Left ventricle myocardium inferior (tissue), 1 donor: ENCODE measurements around the gene SLC38A3. TPM values are rescaled to one million over a fixed set of nuclear protein-coding genes. Genes with fewer than 3 reads are reported as not detected.
A peak's percentile ranks its signal among the peaks of the same experiment; 100 is the strongest.

ENCODE experiments used
- DNase-seq: peaks from one replicate; pipeline ENCODE4 v3.0.0-alpha.2; 2020
- H3K27ac ChIP-seq: fragments of 200-600 bp; replicated peaks from 2 replicates; pipeline ENCODE4 v1.8.0; 2021
- H3K27me3 ChIP-seq: fragments of 200-600 bp; 2 replicates; pipeline ENCODE4 v1.8.0; 2021; ENCODE audit warnings: low read depth
- H3K36me3 ChIP-seq: fragments of 200-600 bp; 2 replicates; pipeline ENCODE4 v1.8.0; 2021
- H3K4me1 ChIP-seq: fragments of 200-600 bp; 2 replicates; pipeline ENCODE4 v1.8.0; 2021
- H3K4me3 ChIP-seq: fragments of 200-600 bp; 2 replicates; pipeline ENCODE4 v1.8.0; 2021; ENCODE audit warnings: mild to moderate bottlenecking, moderate library complexity
- H3K9me3 ChIP-seq: fragments of 200-600 bp; replicated peaks from 2 replicates; pipeline ENCODE4 v1.8.0; 2021
- intact Hi-C: fragments of 100-400 bp; cut with micrococcal nuclease; formaldehyde crosslinking; loops from one replicate; pipeline ENCODE4 v1.11.0; 2022
- total RNA-seq: library from RNA; stranded (reverse); fragmentation: NEBNext Ultra II Directional; extraction: Animal tissue kit (Norgen Biotek cat#: 25700); gene quantifications from one replicate; pipeline ENCODE4 v1.2.1, GENCODE V29; 2021
- TF ChIP-seq, protein P1 (sequence below): fragments of 200-600 bp; IDR thresholded peaks from 2 replicates; pipeline ENCODE4 v1.8.0; 2021; ENCODE audit warnings: antibody characterized with exemption, mild to moderate bottlenecking, borderline replicate concordance
- donor health status: DM: no; HTN: yes; CAD: no; lungs with severe emphysema.

The SLC38A3 gene
- total RNA-seq, 1 donor from 2014 or later = 10.4 TPM

- DNase-seq = peak; percentile 69
Observed at GRCh38 chr3:50189274-50189673, 15.8 kb upstream of the SLC38A3 start.

GRCh38 chr3:50189989-50190388 lies 15.1 kb upstream of the SLC38A3 start:
- Histone ChIP-seq H3K27ac (no peak overlapping the region), H3K36me3 (no peaks in the 10 kb centered on the region), H3K4me1 (peaks cover 27% of the 10 kb centered on the region), H3K9me3 (no peaks in the 10 kb centered on the region), H3K4me3 (no peak overlapping the region), H3K27me3 (peaks cover 37% of the 10 kb centered on the region)
- no peak for DNase-seq
- intact Hi-C loops = loop anchor here (1.0 to 10.0 kb wide), 2 partner anchors 69 to 85 kb away; partner anchors contain the start of gene LSMEM2
- TF ChIP-seq, protein P1, sequence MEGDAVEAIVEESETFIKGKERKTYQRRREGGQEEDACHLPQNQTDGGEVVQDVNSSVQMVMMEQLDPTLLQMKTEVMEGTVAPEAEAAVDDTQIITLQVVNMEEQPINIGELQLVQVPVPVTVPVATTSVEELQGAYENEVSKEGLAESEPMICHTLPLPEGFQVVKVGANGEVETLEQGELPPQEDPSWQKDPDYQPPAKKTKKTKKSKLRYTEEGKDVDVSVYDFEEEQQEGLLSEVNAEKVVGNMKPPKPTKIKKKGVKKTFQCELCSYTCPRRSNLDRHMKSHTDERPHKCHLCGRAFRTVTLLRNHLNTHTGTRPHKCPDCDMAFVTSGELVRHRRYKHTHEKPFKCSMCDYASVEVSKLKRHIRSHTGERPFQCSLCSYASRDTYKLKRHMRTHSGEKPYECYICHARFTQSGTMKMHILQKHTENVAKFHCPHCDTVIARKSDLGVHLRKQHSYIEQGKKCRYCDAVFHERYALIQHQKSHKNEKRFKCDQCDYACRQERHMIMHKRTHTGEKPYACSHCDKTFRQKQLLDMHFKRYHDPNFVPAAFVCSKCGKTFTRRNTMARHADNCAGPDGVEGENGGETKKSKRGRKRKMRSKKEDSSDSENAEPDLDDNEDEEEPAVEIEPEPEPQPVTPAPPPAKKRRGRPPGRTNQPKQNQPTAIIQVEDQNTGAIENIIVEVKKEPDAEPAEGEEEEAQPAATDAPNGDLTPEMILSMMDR = no peak

More at GRCh38 chr3:50189274-50189673, 15.8 kb upstream of the SLC38A3 start:
- Histone ChIP-seq H3K4me3 (no peak overlapping the region), H3K36me3 (peaks cover 6% of the 10 kb centered on the region), H3K9me3 (no peaks in the 10 kb centered on the region), H3K4me1 (peaks cover 22% of the 10 kb centered on the region), H3K27me3 (peaks cover 30% of the 10 kb centered on the region), H3K27ac (no peak overlapping the region)
- intact Hi-C loops = loop anchor here (1.0 kb wide), 1 partner anchor 68 kb away; no protein-coding TSS in a partner anchor
- TF ChIP-seq, protein P1 = peak; percentile 86

- Histone ChIP-seq H3K36me3 (no peaks in the 10 kb centered on the region), H3K9me3 (no peaks in the 10 kb centered on the region), H3K4me3 (no peak within 1 kb of the TSS), H3K27me3 (peaks cover 48% of the 10 kb centered on the region), H3K27ac (no peak within 1 kb of the TSS), H3K4me1 (peaks cover 27% of the 10 kb centered on the region)
- intact Hi-C loops = loop anchor here (10.0 kb wide), 1 partner anchor 84 kb away; the partner anchor contains the start of gene LSMEM2
- TF ChIP-seq, protein P1 = no peak
- DNase-seq = no peak
Observed at GRCh38 chr3:50190936-50191660, 14.0 kb upstream of the SLC38A3 start, which contains the start of gene GNAT1. Gene GNAT1 (plus strand): TSS chr3:50191610. CDS start chr3:50191726, 116 bp downstream.

DNA sequence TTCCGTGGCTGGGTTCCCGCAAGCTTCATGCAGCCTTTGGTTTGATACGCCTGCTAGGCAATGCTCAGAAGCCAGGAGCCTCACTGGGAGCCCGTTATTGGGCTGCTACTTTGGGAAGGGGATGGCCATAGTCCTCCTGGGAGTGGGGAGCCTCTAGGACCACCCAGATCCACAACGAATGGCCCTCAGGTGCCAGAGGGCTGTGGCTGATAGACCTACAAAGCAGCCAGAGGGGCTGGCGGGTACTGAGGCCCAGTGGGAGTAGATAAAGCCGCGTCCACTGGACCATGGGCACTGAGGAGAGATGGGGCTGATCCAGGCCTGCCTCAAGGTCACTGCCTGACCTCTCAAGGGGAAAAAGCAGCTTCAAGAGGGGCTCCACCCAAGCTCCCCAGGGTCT lies 12.9 kb upstream of the SLC38A3 start:
- TF ChIP-seq, protein P1 = no peak
- Histone ChIP-seq H3K27me3 (peaks cover 50% of the 10 kb centered on the region), H3K27ac (no peak overlapping the region), H3K4me1 (peaks cover 27% of the 10 kb centered on the region), H3K36me3 (no peaks in the 10 kb centered on the region), H3K4me3 (no peak overlapping the region), H3K9me3 (no peaks in the 10 kb centered on the region)
- intact Hi-C loops = loop anchor here (10.0 kb wide), 1 partner anchor 83 kb away; the partner anchor contains the start of gene LSMEM2
- no peak for DNase-seq

- TF ChIP-seq, protein P1 = peak; percentile 91
- Histone ChIP-seq H3K4me3 (no peak overlapping the region), H3K9me3 (no peaks in the 10 kb centered on the region), H3K4me1 (peaks cover 27% of the 10 kb centered on the region), H3K27me3 (peaks cover 51% of the 10 kb centered on the region), H3K27ac (no peak overlapping the region), H3K36me3 (no peaks in the 10 kb centered on the region)
- intact Hi-C loops = loop anchor here (10.0 kb wide), 1 partner anchor 82 kb away; the partner anchor contains the start of gene LSMEM2
- DNase-seq = peak; percentile 60
Observed at GRCh38 chr3:50192689-50193141, 12.4 kb upstream of the SLC38A3 start.
